ENCODE results near the gene ZFP64. TPM values are rescaled to one million over a fixed set of nuclear protein-coding genes. Genes with fewer than 3 reads are reported as not detected.

The ZFP64 gene
- total RNA-seq, 4 donors from 2014 or later = 13.2 to 16.3 (median 13.4) TPM

DNA sequence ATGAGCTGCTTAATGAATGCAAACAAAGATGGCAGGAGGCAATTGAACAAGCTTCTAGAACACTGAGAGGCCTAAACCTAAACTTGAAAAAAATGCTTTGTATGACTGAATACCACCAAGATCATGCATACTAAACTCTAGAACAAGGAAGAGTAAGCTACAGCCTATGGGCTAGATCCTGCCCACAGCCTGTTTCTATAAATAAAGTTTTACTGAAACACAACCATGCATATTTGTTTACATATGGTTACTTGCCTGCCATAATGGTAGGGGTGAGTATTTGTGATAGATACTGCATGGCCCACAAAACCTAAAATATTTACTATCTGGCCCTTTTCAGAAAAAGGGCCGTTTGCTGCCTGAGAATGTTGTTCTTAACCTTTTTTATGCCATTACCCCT, 37.0 kb downstream of the ZFP64 start:
- no peak for DNase-seq
- TF ChIP-seq CTCF (IDR thresholded peaks at IDR 0.05) (no peak), POLR2A (IDR thresholded peaks at IDR 0.05) (no peak)
- Histone ChIP-seq H3K27me3 (no peaks in the 10 kb centered on the region), H3K27ac (no peak overlapping the region), H3K9me3 (no peaks in the 10 kb centered on the region), H3K4me3 (replicated peaks in 1 of 3) (no peak overlapping the region), H3K4me1 (no peaks in the 10 kb centered on the region), H3K36me3 (peaks cover 24 to 29% of the 10 kb centered on the region in 2 donors)
- intact Hi-C loops (cut with DNase I) = no loop called here
- WGBS, 2 donors = 66 to 71% methylated on average over 1 of the region's 1 CpG

DNA sequence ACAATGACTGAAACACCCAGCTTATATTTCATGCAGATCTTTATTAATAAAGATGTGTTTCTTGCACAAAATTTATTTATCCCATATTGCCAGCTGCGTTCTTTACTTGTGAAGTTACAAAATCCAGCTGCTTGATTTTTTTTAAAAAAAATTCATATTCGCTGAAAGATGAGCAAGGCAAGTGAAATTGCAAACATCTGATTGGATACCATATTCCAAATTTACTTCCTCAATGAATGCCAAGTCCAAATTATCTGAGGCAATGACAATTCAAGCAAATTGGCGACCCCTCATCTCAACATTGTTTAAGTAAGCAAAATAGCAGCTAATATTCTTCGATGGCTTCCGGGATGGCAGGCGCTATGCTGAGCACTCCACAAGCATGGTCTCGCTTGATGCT, 37.7 kb downstream of the ZFP64 start:
- H3K4me3 ChIP-seq (replicated peaks in 1 of 3) = no peak overlapping the region
- H3K27ac ChIP-seq = no peak overlapping the region
- H3K27me3 ChIP-seq = no peaks in the 10 kb centered on the region
- H3K9me3 ChIP-seq = no peaks in the 10 kb centered on the region
- H3K36me3 ChIP-seq = peaks cover 17 to 22% of the 10 kb centered on the region in 2 donors
- no peak for DNase-seq
- no peaks in the 10 kb centered on the region for H3K4me1 ChIP-seq
- no peak for TF ChIP-seq POLR2A (IDR thresholded peaks at IDR 0.05)
- no peak for TF ChIP-seq CTCF (IDR thresholded peaks at IDR 0.05)
- intact Hi-C loops (cut with DNase I) = no loop called here
- 80 to 96% methylated on average over 7 of the region's 7 CpGs for WGBS, 2 donors

GRCh38 chr20:52152921-52153320, 38.7 kb downstream of the ZFP64 start:
- H3K27me3 ChIP-seq = no peaks in the 10 kb centered on the region
- 93 to 95% methylated on average over 9 to 17 of the region's 19 CpGs for WGBS, 2 donors
- intact Hi-C loops (cut with DNase I) = no loop called here
- DNase-seq = no peak
- H3K27ac ChIP-seq = no peak overlapping the region
- H3K36me3 ChIP-seq = peaks cover 11 to 18% of the 10 kb centered on the region in 2 donors
- TF ChIP-seq CTCF (IDR thresholded peaks at IDR 0.05) (no peak), POLR2A (IDR thresholded peaks at IDR 0.05) (no peak)
- no peak overlapping the region for H3K4me3 ChIP-seq (replicated peaks in 1 of 3)
- H3K9me3 ChIP-seq = no peaks in the 10 kb centered on the region
- H3K4me1 ChIP-seq = no peaks in the 10 kb centered on the region

- Histone ChIP-seq H3K9me3 (no peaks in the 10 kb centered on the region), H3K36me3 (peaks cover 7 to 18% of the 10 kb centered on the region in 2 donors), H3K27ac (no peak overlapping the region), H3K4me3 (replicated peaks in 1 of 3) (no peak overlapping the region), H3K27me3 (no peaks in the 10 kb centered on the region), H3K4me1 (no peaks in the 10 kb centered on the region)
- TF ChIP-seq POLR2A (IDR thresholded peaks at IDR 0.05) (no peak), CTCF (IDR thresholded peaks at IDR 0.05) (no peak)
- 95 to 98% methylated on average over 12 to 15 of the region's 26 CpGs for WGBS, 2 donors
- no peak for DNase-seq
- intact Hi-C loops (cut with DNase I) = no loop called here
Measured at GRCh38 chr20:52152416-52152815, 39.2 kb downstream of the ZFP64 start.

GRCh38 chr20:52150440-52151258, 40.9 kb downstream of the ZFP64 start:
- 65 to 72% methylated on average over 2 of the region's 2 CpGs for WGBS, 2 donors
- intact Hi-C loops (cut with DNase I) = no loop called here

More at GRCh38 chr20:52150440-52151258, 40.9 kb downstream of the ZFP64 start:
- Histone ChIP-seq H3K27me3 (no peaks in the 10 kb centered on the region), H3K27ac (no peak overlapping the region), H3K36me3 (peaks cover 7 to 18% of the 10 kb centered on the region in 2 donors), H3K4me3 (replicated peaks in 1 of 3) (no peak overlapping the region), H3K9me3 (no peaks in the 10 kb centered on the region), H3K4me1 (no peaks in the 10 kb centered on the region)
- DNase-seq = peak in 1 of 2 donors; percentile 7
- TF ChIP-seq CTCF (IDR thresholded peaks at IDR 0.05) = peak; percentile 27 to 85 (median 58)
- TF ChIP-seq POLR2A (IDR thresholded peaks at IDR 0.05) = no peak

All from thyroid gland (tissue), 4 donors.